Endothelial cell of umbilical vein (primary cell): ENCODE data around the gene PLIN5. TPM values are rescaled to one million over a fixed set of nuclear protein-coding genes. Genes with fewer than 3 reads are reported as not detected.

Source experiments
- BruUV-seq: library from RNA; stranded (reverse); fragments of 400-500 nt; replicated peaks from 2 replicates; lab custom pipeline; 2021; lab: Mats Ljungman, UMichigan
- CTCF ChIA-PET: fragments of 300-600, 350-600 bp; sonication (Branson Sonifier 250); formaldehyde crosslinking; loops from one replicate; lab custom pipeline; 2021; ENCODE audit warnings: antibody characterized with exemption, inconsistent platforms; lab: Charles Lee
- POLR2A ChIA-PET: fragments of 300-600, 350-600 bp; sonication (Branson Sonifier 250); formaldehyde crosslinking; loops from one replicate; lab custom pipeline; 2021; ENCODE audit warnings: antibody characterized with exemption, inconsistent platforms; lab: Charles Lee
- DNase-seq: peaks from one replicate; pipeline ENCODE4 v3.0.0-alpha.2; 2011; ENCODE audit warnings: low read depth, low spot score
- FAIRE-seq: peaks from 2 replicates; lab custom pipeline; 2011; peaks lifted over from hg19 to GRCh38; lab: Jason Lieb, UNC
- H2AFZ ChIP-seq: 2 replicates; pipeline ENCODE4 v1.6.0; 2012; ENCODE audit warnings: low read depth, low read length, control low read depth, inconsistent platforms
- H3K27ac ChIP-seq: 2 replicates; pipeline ENCODE4 v1.5.1; 2011; ENCODE audit warnings: low read depth, mild to moderate bottlenecking, control low read depth, low read length, moderate library complexity; ENCODE audit not compliant: insufficient read depth
- H3K27me3 ChIP-seq, 2 experiments: 2 replicates each; pipeline versions ENCODE4 v1.6.0 to v1.6.1; 2011; ENCODE audit warnings: low read length in 2 of 2, mixed read lengths in 1 of 2; ENCODE audit not compliant: control insufficient read depth in 2 of 2, insufficient read depth in 2 of 2
- H3K36me3 ChIP-seq, 2 experiments: 2 replicates in 1 of 2; 3 replicates in 1 of 2; pipeline ENCODE4 v1.5.1; 2011; ENCODE audit warnings: low read length in 2 of 2, mild to moderate bottlenecking in 1 of 2, moderate library complexity in 1 of 2; ENCODE audit not compliant: control insufficient read depth in 2 of 2, insufficient read depth in 2 of 2; ENCODE audit errors: extremely low read depth in 1 of 2
- H3K4me1 ChIP-seq: 3 replicates; pipeline ENCODE4 v1.5.1; 2011; ENCODE audit warnings: mild to moderate bottlenecking, low read length; ENCODE audit not compliant: control insufficient read depth, insufficient read depth; ENCODE audit errors: extremely low read depth
- H3K4me2 ChIP-seq: 2 replicates; pipeline ENCODE4 v1.6.1; 2011; ENCODE audit warnings: low read length, control low read depth, mixed read lengths; ENCODE audit not compliant: insufficient read depth
- H3K4me3 ChIP-seq, 3 experiments: fragments of 200-600 bp in 1 of 3; sonication (generic), shearing (Covaris generic) in 1 of 3; replicated peaks in 1 of 3; 2 replicates each; pipeline ENCODE4 v1.5.1; 2011 to 2016; ENCODE audit warnings: control low read depth in 3 of 3, low read length in 3 of 3, mild to moderate bottlenecking in 2 of 3, inconsistent platforms in 1 of 3, low read depth in 1 of 3, moderate library complexity in 1 of 3; ENCODE audit not compliant: insufficient read depth in 1 of 3
- H3K79me2 ChIP-seq: 2 replicates; pipeline ENCODE4 v1.6.0; 2012; ENCODE audit warnings: low read length, inconsistent platforms; ENCODE audit not compliant: control insufficient read depth, insufficient read depth
- H3K9ac ChIP-seq: replicated peaks from 2 replicates; pipeline ENCODE3; 2011; ENCODE audit warnings: low read length, control low read depth; ENCODE audit not compliant: insufficient read depth; ENCODE audit errors: extremely low read depth
- H3K9me1 ChIP-seq: replicated peaks from 3 replicates; pipeline ENCODE4 v1.6.0; 2011; ENCODE audit warnings: mild to moderate bottlenecking, low read length; ENCODE audit not compliant: control insufficient read depth, insufficient read depth; ENCODE audit errors: extremely low read depth
- H3K9me3 ChIP-seq: replicated peaks from 2 replicates; pipeline ENCODE4 v1.5.1; 2012; ENCODE audit warnings: low read length, inconsistent platforms; ENCODE audit not compliant: control insufficient read depth, insufficient read depth
- H4K20me1 ChIP-seq: replicated peaks from 2 replicates; pipeline ENCODE3; 2011; ENCODE audit warnings: mild to moderate bottlenecking, low read length; ENCODE audit not compliant: control insufficient read depth, insufficient read depth; ENCODE audit errors: extremely low read depth
- CTCF ChIP-seq, 2 donors: IDR thresholded peaks; 1 replicate in 1 of 2; 2 replicates in 1 of 2; pipeline ENCODE4 v1.5.1; 2011; ENCODE audit warnings: low read length in 2 of 2, mild to moderate bottlenecking in 2 of 2, moderate library complexity in 2 of 2, control low read depth in 1 of 2, inconsistent platforms in 1 of 2, low read depth in 1 of 2; ENCODE audit not compliant: insufficient read depth in 1 of 2; ENCODE audit errors: extremely low read depth in 1 of 2
- EZH2 ChIP-seq: IDR thresholded peaks from 2 replicates; pipeline ENCODE4 v1.6.1; 2012; ENCODE audit warnings: borderline replicate concordance, low read depth, mild to moderate bottlenecking, moderate library complexity, low read length, inconsistent platforms; ENCODE audit not compliant: severe bottlenecking
- FOS ChIP-seq: IDR thresholded peaks from 2 replicates; pipeline ENCODE4 v1.6.1; 2011; ENCODE audit warnings: mild to moderate bottlenecking, low read length, moderate library complexity, borderline replicate concordance; ENCODE audit not compliant: insufficient read depth
- GATA2 ChIP-seq: IDR thresholded peaks from 2 replicates; pipeline ENCODE4 v1.7.0; 2011; ENCODE audit warnings: low read depth, mild to moderate bottlenecking, moderate library complexity, mixed read lengths, low read length; ENCODE audit not compliant: insufficient read length, insufficient read depth
- JUN ChIP-seq: IDR thresholded peaks from 2 replicates; pipeline ENCODE4 v1.6.1; 2011; ENCODE audit warnings: borderline replicate concordance, low read depth; ENCODE audit not compliant: insufficient read length, insufficient read depth
- MYC ChIP-seq: IDR thresholded peaks from one replicate; pipeline ENCODE4 v1.6.1; 2011; ENCODE audit warnings: mild to moderate bottlenecking, low read depth, low read length
- POLR2A ChIP-seq: IDR thresholded peaks from 2 replicates; pipeline ENCODE4 v1.6.1; 2012; ENCODE audit warnings: low read depth, mild to moderate bottlenecking, control low read depth, low read length
- POLR2AphosphoS5 ChIP-seq: IDR thresholded peaks from 2 replicates; pipeline ENCODE4 v1.6.1; 2012; ENCODE audit warnings: low read depth, mild to moderate bottlenecking, control low read depth, low read length, moderate library complexity; ENCODE audit not compliant: insufficient read depth
- dilution Hi-C: fragments of 300-500 bp; cut with MboI; formaldehyde crosslinking; loops from one replicate; pipeline ENCODE4 v1.15.0; 2019; ENCODE audit warnings: low sequenced_read_pairs; ENCODE audit not compliant: extremely low pct_ligation_motif_present
- intact Hi-C: fragments of 100-400 bp; cut with micrococcal nuclease; formaldehyde crosslinking; loops from one replicate; pipeline ENCODE4 v1.10.0; 2022
- polyA plus RNA-seq, 4 experiments: library from polyadenylated mRNA; depleted of rRNA in 3 of 4; stranded (reverse) in 3 of 4; unstranded in 1 of 4; fragments of >200 nt; gene quantifications; 2 replicates each; pipeline versions ENCODE4 v1.2.1 to v1.2.3, GENCODE V29; 2011 to 2012; ENCODE audit warnings: missing spikeins in 1 of 4
- total RNA-seq: library from RNA; stranded (reverse); gene quantifications from 2 replicates; pipeline ENCODE4 v1.2.3, GENCODE V29; 2021
- TF ChIP-seq, protein P1 (sequence below): IDR thresholded peaks from 2 replicates; pipeline ENCODE4 v1.6.1; 2011; ENCODE audit not compliant: insufficient read depth, insufficient read length

Gene PLIN5
- total and polyA plus RNA-seq, 2 donors (not counting 3 experiments of a cell fraction or from before 2014, with no cell fraction given) = 0.17 to 0.24 TPM

DNA sequence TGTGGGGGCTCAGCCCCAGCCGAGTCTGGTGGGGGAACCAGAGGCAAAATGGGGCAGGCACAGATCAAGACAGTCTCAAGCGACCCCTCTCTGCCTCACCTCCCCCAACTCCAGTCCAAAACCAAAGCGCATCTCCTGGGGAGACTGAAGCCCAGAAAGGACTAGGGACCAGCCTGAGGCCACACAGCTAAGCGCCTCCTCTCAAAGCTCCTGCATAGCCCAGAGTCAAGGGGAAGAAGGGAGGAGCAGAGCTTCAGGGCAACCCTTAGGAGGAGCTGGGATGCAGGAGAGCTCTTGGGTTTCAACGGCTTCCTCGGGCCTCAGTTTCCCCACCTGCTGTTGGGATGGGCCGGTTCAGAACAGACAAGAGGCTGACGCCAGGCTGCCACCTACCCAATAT, 44.4 kb upstream of the PLIN5 start:
- intact Hi-C loops = loop anchor here (5.0 kb wide), 1 partner anchor 143 kb away; the partner anchor contains the start of gene DPP9
- CTCF ChIA-PET = interaction anchor here (0.6 to 3.4 kb wide), 4 partner anchors 12 to 55 kb away, joined by 3 to 18 read pairs (median 4); partner anchors contain the start of gene SEMA6B
- Histone ChIP-seq H3K9me1 (no peaks in the 10 kb centered on the region), H3K27ac (no peak overlapping the region), H3K79me2 (no peaks in the 10 kb centered on the region), H3K9me3 (no peaks in the 10 kb centered on the region), H3K4me2 (no peak overlapping the region), H3K9ac (no peak overlapping the region), H2AFZ (no peak overlapping the region), H3K4me1 (peaks cover 31% of the 10 kb centered on the region), H4K20me1 (no peaks in the 10 kb centered on the region), H3K27me3 (no peaks in the 10 kb centered on the region), H3K36me3 (peaks cover 0 to 8% of the 10 kb centered on the region in 2 experiments), H3K4me3 (no peak overlapping the region)
- no peak for FAIRE-seq
- POLR2A ChIA-PET = no interaction called here
- TF ChIP-seq CTCF (IDR thresholded peaks at IDR 0.05; ENCODE audit: extremely low read depth in 1 of 2, insufficient read depth in 1 of 2, low read depth in 1 of 2, low read length in 2 of 2) = no peak
- no peak for TF ChIP-seq FOS
- TF ChIP-seq, protein P1, sequence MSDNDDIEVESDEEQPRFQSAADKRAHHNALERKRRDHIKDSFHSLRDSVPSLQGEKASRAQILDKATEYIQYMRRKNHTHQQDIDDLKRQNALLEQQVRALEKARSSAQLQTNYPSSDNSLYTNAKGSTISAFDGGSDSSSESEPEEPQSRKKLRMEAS = no peak
- no peak for TF ChIP-seq GATA2
- TF ChIP-seq JUN = no peak
- no peak for TF ChIP-seq POLR2A
- TF ChIP-seq MYC = no peak
- no peak for TF ChIP-seq POLR2AphosphoS5
- no peak for TF ChIP-seq EZH2
- BruUV-seq = no TSS peak
- DNase-seq = no peak
- dilution Hi-C loops = no loop called here
